HG03280 (cell line): ENCODE data around the gene NBEA.

ENCODE experiments used
- ATAC-seq: cut with Tn5 transposase; IDR thresholded peaks from one replicate; pipeline ENCODE4 v1.9.1; 2021; ENCODE audit warnings: mild to moderate bottlenecking, moderate library complexity; ENCODE audit not compliant: unreplicated experiment

Gene NBEA

DNA sequence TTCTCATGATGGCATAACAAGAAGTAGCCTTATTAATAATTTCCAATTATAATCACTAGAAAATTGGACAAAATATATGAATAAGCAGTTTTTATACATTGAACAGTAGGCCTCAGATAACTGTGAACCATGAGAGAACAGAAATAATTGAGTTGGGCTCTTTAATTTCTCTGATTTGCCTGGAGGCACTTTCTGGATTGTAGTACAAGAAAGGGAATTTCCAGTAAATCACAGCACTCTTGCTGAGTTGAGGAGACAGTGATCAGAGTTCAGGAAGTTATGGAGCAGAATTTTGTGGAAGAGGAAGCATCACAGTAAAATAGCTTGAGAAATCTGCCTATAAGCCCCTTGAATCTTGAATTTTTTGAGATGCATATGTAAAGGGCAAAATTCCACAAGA, 318.2 kb downstream of the NBEA start:
- ATAC-seq = no peak

DNA sequence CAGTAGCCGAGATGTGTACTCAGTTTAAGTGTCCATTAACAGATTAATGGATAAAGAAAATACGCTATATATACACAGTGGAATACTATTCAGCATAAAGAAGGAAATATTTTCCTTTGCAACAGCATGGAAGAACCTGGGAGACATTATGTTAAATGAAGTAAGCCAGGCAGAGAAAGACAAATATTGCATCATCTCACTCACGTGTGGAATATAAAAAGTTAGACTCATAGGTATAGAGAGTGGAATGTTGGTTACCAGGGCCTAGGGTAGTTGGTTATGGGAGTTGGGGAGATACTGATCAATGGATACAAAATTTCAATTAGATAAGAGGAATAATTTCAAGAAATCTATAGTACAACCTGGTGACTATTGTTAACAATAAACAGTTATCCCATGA, 324.3 kb downstream of the NBEA start:
- ATAC-seq = no peak

GRCh38 chr13:35278917-35279316, 336.8 kb downstream of the NBEA start:
- no peak for ATAC-seq

DNA sequence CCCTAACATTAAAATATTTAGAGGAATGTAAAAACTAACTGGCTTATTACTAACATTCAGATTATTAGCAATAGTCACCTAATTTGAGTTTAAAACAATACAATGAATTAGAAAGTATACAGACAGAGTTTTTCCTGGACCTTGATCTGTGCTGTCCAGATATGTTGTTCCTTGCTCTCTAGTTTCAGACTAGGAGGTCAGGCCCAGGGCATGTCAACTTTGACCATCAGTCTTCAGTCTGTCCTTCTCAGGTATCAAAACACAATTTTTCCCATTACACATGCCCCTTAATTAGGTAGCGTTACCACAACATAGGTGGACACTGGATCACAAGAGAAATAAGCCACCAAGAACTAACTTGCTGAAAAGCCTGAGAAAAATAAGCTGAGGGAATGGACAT, 337.4 kb downstream of the NBEA start:
- no peak for ATAC-seq

DNA sequence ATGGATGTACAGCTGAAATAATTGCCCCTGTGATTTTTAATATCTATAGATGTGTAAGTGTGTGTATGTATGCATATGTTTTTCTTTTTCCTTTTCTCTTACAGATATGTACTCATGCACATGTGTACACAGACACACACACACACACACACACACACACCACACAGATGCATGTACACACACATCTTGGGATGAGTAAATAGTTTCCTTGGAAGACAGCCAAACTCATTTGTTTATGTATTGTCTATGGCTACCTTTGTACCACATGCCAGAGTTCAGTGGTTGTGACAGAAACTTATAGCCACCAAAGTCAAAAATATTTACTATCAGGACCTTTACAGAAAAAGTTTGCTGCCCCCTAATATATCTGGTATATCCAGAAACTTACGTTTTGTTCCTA, 341.8 kb downstream of the NBEA start:
- no peak for ATAC-seq

- ATAC-seq = no peak
These were observed 343.6 kb downstream of the NBEA start for GRCh38 chr13:35285677-35286076.

DNA sequence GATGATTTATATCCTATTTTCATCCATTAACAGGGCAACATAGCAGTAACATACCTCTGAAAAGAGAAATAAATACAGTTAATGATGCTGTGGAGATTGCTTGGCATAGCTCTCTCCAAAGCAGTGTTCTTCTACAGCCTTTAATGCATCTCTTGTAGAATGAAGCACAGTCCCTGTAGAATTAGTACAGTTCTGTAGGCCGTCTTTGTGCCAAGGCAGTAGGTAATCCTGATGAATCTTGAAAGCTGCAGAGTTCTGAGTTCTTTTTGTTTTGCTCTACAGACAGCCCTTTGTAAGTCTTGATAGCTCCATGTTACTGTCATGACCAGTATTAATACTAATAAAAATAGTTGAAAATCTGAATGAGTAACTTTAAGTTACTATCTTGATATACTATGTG, 350.3 kb downstream of the NBEA start:
- ATAC-seq = no peak

- no peak for ATAC-seq
These were observed 351.6 kb downstream of the NBEA start for GRCh38 chr13:35293579-35294226.

- no peak for ATAC-seq
These were observed 367.6 kb downstream of the NBEA start for GRCh38 chr13:35309706-35310105.

GRCh38 chr13:35332134-35332533, 390.1 kb downstream of the NBEA start:
- ATAC-seq = no peak

DNA sequence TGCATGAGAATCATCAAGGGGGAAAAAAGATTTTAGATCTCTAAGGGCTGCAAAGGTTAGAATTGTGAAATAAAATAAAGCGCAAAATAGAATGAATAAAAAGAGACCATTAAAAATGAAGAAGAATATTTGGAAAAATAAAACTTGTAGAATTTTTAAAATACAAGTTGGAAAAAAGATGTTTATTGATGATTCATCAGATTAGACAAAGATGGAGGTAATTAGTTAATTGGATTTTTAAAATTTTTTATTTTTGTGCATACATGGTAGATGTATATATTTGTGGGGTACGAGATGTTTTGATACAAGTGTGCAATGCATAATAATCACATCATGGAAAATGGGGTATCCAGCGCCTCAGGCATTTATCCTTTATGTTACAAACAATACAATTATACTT, 391.1 kb downstream of the NBEA start:
- no peak for ATAC-seq

DNA sequence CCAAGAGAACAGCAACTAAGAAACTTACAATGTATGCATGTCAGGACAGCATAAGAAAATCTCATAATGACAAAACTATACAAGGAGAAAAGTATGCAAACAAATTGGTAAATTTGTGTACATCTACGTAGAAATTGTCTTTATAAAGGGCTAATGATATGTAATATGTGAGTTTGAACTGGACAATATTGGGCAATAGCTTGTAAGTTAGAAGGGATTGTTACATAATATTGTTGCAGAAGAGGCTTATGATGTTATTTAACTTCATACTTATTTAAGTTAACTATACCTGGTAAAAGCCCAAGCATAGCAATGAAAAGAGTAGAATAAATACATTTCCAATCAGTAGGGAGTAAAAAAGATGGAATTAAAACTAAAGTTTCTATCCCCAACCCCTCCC, 400.4 kb downstream of the NBEA start:
- no peak for ATAC-seq

- ATAC-seq = no peak
These were observed 401.3 kb downstream of the NBEA start for GRCh38 chr13:35343417-35343816.

DNA sequence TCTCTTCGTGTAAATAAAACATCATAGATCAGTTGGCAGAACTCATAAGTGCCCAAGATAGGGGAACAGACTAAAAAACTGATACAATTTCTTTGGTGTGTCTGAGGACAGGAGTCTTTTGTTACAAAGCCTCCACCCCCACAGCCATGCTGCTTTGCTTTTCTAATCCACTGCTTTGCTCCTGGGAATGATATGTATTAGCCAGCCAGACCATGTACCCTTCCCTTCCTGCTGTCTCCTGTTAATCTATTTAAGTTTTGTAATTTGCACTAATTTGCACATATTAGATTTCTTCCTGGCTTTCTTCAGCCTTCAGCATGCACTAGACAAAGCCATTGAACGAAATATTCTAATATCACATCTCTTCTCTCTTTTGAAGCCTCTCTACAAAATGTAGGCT, 403.9 kb downstream of the NBEA start:
- no peak for ATAC-seq

DNA sequence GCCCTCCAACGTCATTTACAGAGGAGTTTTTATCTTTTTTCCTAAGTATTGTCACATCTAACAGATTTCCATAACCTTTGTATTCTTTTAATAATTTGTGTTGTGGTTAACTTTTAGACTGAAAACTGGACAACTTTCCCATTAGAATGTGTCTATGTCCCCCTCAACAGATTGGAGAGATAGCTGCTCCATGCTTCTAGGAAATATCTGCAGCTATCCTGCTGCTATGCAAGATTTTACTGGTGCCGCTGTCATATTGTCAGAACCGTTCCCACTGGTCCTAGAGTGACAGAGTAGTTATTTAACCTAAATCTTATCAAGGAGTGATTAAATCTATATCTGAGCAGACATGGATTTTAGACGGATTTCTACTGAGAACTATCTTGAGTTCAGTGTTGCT, 404.4 kb downstream of the NBEA start:
- no peak for ATAC-seq

DNA sequence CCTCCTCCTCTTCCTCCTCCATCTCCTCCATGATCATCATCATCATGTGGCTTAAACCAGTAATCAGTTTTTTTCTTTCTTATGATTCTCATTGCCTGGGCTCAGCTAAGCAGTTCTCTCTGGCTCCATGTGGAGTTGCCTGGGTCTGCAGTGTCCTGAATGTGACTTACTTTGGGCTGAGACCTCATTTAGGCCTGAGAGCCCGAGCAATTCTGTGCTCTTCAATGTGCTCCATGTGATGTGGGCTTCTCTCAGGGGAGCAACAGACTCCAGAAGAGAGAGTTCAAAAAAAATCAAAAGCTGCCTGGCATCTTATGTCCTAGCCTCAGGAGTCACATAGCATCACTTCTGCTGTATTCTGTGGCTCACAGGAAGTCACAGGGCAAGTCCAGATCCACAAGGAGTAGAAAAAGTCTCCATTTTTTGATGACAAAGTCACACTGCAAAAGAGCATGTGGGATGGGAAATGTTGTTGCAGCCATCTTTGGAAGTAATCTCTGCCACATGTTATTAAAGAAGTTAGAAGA, 405.7 kb downstream of the NBEA start:
- no peak for ATAC-seq

DNA sequence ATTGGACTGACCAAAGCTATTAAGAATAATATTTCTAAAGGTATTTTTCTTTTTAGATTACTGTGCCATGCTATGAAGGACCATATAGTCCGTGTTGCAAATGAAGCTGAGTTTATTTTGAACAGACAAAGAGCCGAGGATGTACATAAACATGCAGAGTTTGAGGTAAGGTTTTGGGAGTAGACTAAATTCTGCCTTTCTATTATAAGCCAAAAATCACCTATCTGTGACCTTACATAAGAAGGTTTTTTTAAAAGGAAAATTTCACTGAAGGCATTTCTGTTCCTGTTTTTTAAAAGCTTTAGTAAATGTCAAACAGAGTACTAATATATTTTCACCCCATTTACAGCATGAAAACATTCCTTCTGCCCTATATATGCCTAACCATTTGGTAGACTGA, 407.0 kb downstream of the NBEA start:
- peak; percentile 11 for ATAC-seq

DNA sequence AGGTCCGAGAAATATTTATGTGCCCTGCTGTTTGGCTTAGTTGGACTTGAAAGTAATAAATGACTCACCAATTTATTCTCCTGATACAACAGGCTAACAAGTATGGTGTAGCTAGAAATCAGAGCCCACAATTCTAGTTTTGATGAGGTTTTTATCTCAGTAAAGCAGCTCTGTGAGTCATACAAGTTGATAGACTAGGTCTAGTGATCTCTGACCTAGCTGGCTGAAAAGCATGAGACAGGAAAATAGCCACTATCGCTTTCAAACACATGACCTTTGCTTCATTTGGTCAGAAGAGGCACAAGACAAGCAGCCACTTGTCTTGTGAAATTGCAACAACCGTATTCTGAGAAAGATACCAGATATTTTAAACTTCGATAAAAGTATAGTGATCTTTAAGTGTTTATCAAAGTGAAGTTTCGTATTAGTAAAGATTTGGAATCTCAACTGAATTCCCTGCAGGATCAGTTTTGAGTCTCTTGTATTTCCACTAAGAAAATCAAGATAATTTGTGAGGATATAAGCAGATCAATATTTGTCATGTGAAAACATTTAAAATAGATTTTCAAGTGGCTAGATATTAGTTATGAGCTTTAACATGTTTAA, 407.7 kb downstream of the NBEA start:
- ATAC-seq = peak; percentile 78

DNA sequence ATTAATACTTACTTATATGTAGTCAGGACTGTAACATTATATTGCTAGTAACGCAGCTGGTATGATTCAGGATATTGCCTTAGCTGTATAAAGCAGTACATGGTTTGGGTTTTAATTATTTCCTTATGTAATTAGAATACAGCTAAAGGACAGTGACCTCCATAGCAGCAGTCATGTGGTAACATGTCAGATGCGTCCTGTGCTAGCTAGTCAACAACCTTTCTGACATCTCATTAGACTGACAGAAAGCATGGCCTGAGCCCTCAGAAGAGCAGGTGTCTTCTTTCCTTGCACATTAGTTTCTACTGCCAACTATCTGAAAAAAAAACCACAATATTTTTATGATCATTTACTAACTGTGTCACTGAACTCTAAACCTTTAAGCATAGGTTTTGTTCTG, 412.2 kb downstream of the NBEA start:
- ATAC-seq = no peak

DNA sequence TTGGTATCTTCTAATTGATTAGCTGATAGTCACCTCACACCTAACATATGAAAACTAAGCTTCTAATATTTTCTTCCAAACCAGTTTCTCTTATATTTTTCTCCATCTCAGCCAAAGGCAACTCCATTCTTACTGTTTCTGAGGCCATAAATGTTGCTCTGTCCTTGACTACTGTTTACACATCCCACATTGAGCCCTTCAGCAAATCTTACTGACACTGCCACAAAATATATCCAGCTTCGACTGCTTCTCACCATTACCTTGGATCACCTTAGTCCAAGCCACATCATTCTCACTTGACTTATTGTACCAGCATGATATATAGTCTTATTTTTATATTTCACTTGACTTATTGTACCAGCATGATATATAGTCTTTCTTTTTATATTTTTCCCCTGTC, 412.8 kb downstream of the NBEA start:
- ATAC-seq = no peak

- ATAC-seq = no peak
These were observed 414.5 kb downstream of the NBEA start for GRCh38 chr13:35356572-35356971.

GRCh38 chr13:35365883-35366282, 423.8 kb downstream of the NBEA start:
- no peak for ATAC-seq

GRCh38 chr13:35367586-35367985, 425.5 kb downstream of the NBEA start:
- ATAC-seq = no peak
